ENCODE measurements around the gene CDH20.

DNA sequence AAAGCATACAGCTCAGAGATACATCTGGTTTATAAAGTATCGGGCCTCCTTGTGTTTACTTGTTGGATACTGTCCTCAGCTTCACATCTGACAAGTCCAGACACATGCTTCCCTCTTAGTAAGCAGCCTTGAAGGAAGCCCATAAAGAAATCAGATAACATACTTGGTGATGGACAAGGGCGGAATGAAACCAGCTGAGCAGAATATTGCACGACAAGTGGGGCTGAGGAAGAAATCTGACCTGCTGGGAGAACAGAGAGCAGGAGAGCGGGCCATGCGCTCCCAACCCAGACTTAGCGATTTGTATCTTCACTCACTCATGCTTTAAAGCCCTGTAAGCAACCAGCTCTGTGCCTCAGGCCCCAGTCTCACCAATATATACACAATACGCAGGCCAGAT lies 208.4 kb downstream of the CDH20 start:
- TF ChIP-seq, protein P1, sequence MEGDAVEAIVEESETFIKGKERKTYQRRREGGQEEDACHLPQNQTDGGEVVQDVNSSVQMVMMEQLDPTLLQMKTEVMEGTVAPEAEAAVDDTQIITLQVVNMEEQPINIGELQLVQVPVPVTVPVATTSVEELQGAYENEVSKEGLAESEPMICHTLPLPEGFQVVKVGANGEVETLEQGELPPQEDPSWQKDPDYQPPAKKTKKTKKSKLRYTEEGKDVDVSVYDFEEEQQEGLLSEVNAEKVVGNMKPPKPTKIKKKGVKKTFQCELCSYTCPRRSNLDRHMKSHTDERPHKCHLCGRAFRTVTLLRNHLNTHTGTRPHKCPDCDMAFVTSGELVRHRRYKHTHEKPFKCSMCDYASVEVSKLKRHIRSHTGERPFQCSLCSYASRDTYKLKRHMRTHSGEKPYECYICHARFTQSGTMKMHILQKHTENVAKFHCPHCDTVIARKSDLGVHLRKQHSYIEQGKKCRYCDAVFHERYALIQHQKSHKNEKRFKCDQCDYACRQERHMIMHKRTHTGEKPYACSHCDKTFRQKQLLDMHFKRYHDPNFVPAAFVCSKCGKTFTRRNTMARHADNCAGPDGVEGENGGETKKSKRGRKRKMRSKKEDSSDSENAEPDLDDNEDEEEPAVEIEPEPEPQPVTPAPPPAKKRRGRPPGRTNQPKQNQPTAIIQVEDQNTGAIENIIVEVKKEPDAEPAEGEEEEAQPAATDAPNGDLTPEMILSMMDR (IDR thresholded peaks at IDR 0.05) = no peak
- no peak for TF ChIP-seq POLR2AphosphoS5 (IDR thresholded peaks at IDR 0.05)

Measured in suprapubic skin (tissue), 3 donors.